Kidney epithelial cell (primary cell): ENCODE data around the gene TCTN2. TPM values are rescaled to one million over a fixed set of nuclear protein-coding genes. Genes with fewer than 3 reads are reported as not detected.

Experiments used
- DNase-seq: peaks from one replicate; pipeline ENCODE4 v3.0.0-alpha.2; 2010; ENCODE audit warnings: low read depth
- H3K27me3 ChIP-seq: 2 replicates; pipeline ENCODE4 v1.6.0; 2011; ENCODE audit warnings: low read length; ENCODE audit not compliant: control insufficient read depth, insufficient read depth
- H3K36me3 ChIP-seq: 2 replicates; pipeline ENCODE4 v1.5.1; 2011; ENCODE audit warnings: low read length; ENCODE audit not compliant: control insufficient read depth, insufficient read depth
- H3K4me3 ChIP-seq: 2 replicates; pipeline ENCODE4 v1.5.1; 2011; ENCODE audit warnings: low read depth, mild to moderate bottlenecking, control low read depth, low read length
- CTCF ChIP-seq: IDR thresholded peaks from 2 replicates; pipeline ENCODE4 v1.5.1; 2011; ENCODE audit warnings: mild to moderate bottlenecking, moderate library complexity, low read length, control low read depth, inconsistent platforms; ENCODE audit not compliant: insufficient read depth, poor library complexity, severe bottlenecking
- total RNA-seq: library from RNA; depleted of rRNA; stranded (reverse); fragments of >200 nt; gene quantifications from 2 replicates; pipeline ENCODE4 v1.2.3, GENCODE V29; 2015

The TCTN2 gene
- total RNA-seq, 1 donor from 2014 or later: 13.4 TPM

DNA sequence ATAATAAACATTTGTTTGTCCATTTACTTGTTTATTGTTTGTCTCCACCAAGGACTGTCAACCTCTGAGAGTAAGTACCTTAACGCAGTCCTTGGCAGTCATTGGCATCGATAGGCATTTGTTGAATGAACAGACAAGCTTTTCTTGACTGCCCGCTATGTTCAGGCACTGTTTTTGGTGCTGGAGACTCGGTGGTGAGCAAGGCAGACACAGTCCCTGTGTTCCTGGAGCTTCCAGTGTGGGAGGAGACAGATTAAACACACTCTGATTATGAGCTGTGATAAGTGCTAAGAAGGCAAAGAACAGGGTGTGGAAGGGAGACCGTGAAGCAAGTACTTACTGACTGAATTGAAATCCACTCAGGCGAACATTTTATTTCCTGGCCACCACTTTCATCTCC lies 42.5 kb downstream of the TCTN2 start:
- H3K4me3 ChIP-seq: peak overlapping the region; percentile 70
- DNase-seq: no peak
- no peak for TF ChIP-seq CTCF
- no peaks in the 10 kb centered on the region for H3K27me3 ChIP-seq
- H3K36me3 ChIP-seq: no peaks in the 10 kb centered on the region

GRCh38 chr12:123713823-123714585 lies 43.1 kb downstream of the TCTN2 start:
- Histone ChIP-seq H3K36me3 (no peaks in the 10 kb centered on the region), H3K27me3 (no peaks in the 10 kb centered on the region), H3K4me3 (no peak overlapping the region)
- DNase-seq: no peak
- TF ChIP-seq CTCF: no peak

- DNase-seq: no peak
- Histone ChIP-seq H3K36me3 (no peaks in the 10 kb centered on the region), H3K4me3 (no peak overlapping the region), H3K27me3 (no peaks in the 10 kb centered on the region)
- TF ChIP-seq CTCF: no peak
Measured at GRCh38 chr12:123715195-123715594, 44.3 kb downstream of the TCTN2 start.

- H3K4me3 ChIP-seq: no peak overlapping the region
- DNase-seq: no peak
- no peaks in the 10 kb centered on the region for H3K36me3 ChIP-seq
- H3K27me3 ChIP-seq: no peaks in the 10 kb centered on the region
- TF ChIP-seq CTCF: no peak
Measured at GRCh38 chr12:123717350-123717749, 46.4 kb downstream of the TCTN2 start.

- Histone ChIP-seq H3K4me3 (no peak overlapping the region), H3K36me3 (no peaks in the 10 kb centered on the region), H3K27me3 (no peaks in the 10 kb centered on the region)
- no peak for DNase-seq
- no peak for TF ChIP-seq CTCF
Measured at GRCh38 chr12:123720141-123720814, 49.4 kb downstream of the TCTN2 start.

DNA sequence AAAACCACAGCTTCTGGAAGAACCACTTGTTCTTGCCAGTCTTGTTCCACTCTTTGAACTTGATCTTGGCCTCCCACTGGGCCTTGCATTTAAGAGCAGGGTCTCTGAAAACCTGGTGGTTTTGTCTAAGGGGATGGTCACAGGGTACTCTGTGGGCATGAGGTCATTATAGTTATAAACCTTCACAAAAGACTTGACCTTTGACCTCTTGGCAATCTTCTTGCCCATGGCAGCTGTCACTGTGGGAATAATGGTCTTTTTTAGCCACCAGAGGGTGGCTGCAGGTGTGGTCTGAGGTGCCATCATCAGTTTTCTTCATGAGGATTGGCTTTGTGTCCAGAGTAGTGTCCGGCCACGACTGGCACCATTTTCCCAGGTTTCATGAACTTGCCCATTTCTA lies 50.3 kb downstream of the TCTN2 start:
- TF ChIP-seq CTCF: no peak

More for the DNA sequence above, 50.3 kb downstream of the TCTN2 start:
- H3K4me3 ChIP-seq: no peak overlapping the region
- DNase-seq: no peak
- no peaks in the 10 kb centered on the region for H3K27me3 ChIP-seq
- no peaks in the 10 kb centered on the region for H3K36me3 ChIP-seq
